ENCODE measurements around the gene DYRK1B.
"Not testable (repeated sequence)": the region's sequence is repeated elsewhere in the genome, so short reads cannot be mapped to it uniquely, and the experiment has no call there.

GRCh38 chr19:39877982-39878381 lies 44.0 kb upstream of the DYRK1B start:
- TF ChIP-seq POLR2AphosphoS5 (IDR thresholded peaks at IDR 0.05; ENCODE audit: low read depth); EZH2phosphoT487 (IDR thresholded peaks at IDR 0.05; ENCODE audit: unreplicated experiment); CREB1 (CRISPR knock-in tag; IDR thresholded peaks at IDR 0.05; ENCODE audit: low read depth); EZH2 (IDR thresholded peaks at IDR 0.05; ENCODE audit: low read depth, unreplicated experiment): not testable (repeated sequence)
- TF ChIP-seq, protein P1, sequence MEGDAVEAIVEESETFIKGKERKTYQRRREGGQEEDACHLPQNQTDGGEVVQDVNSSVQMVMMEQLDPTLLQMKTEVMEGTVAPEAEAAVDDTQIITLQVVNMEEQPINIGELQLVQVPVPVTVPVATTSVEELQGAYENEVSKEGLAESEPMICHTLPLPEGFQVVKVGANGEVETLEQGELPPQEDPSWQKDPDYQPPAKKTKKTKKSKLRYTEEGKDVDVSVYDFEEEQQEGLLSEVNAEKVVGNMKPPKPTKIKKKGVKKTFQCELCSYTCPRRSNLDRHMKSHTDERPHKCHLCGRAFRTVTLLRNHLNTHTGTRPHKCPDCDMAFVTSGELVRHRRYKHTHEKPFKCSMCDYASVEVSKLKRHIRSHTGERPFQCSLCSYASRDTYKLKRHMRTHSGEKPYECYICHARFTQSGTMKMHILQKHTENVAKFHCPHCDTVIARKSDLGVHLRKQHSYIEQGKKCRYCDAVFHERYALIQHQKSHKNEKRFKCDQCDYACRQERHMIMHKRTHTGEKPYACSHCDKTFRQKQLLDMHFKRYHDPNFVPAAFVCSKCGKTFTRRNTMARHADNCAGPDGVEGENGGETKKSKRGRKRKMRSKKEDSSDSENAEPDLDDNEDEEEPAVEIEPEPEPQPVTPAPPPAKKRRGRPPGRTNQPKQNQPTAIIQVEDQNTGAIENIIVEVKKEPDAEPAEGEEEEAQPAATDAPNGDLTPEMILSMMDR (conservative IDR thresholded peaks at IDR 0.05; ENCODE audit: low read depth in 2 of 2) = not testable (repeated sequence)

Data from GM23338 (cell line).